HepG2 (cell line): ENCODE data around the gene SMOC1. TPM values are rescaled to one million over a fixed set of nuclear protein-coding genes. Genes with fewer than 3 reads are reported as not detected.

ENCODE experiments used
- ATAD3A ChIP-seq: sonication (generic); formaldehyde crosslinking; IDR thresholded peaks from 2 replicates; pipeline ENCODE4 v1.4.0; 2020; ENCODE audit warnings: missing genetic modification reagents
- BHLHE40 ChIP-seq: IDR thresholded peaks from 2 replicates; pipeline ENCODE4 v1.6.1; 2011; ENCODE audit warnings: low read length, improper control_type of control experiment
- BORCS8-MEF2B ChIP-seq: sonication (generic); formaldehyde crosslinking; IDR thresholded peaks from 2 replicates; pipeline ENCODE4 v1.8.0; 2022; ENCODE audit warnings: mild to moderate bottlenecking, missing genetic modification reagents
- E2F5 ChIP-seq: sonication (generic); formaldehyde crosslinking; conservative IDR thresholded peaks from 2 replicates; pipeline ENCODE4 v1.4.0; 2020; ENCODE audit warnings: missing genetic modification reagents
- ETV5 ChIP-seq: IDR thresholded peaks from 2 replicates; pipeline ENCODE4 v1.6.1; 2018; ENCODE audit warnings: missing biosample characterization, missing genetic modification reagents, inconsistent platforms, borderline replicate concordance
- GZF1 ChIP-seq: sonication (generic); formaldehyde crosslinking; IDR thresholded peaks from 2 replicates; pipeline ENCODE4 v1.5.1; 2020; ENCODE audit warnings: mild to moderate bottlenecking, missing genetic modification reagents
- KMT2A ChIP-seq: sonication (generic); formaldehyde crosslinking; IDR thresholded peaks from 2 replicates; pipeline ENCODE4 v1.4.0; 2020; ENCODE audit warnings: missing genetic modification reagents
- LCORL ChIP-seq, 2 experiments: fragments of 450-650 bp in 1 of 2; sonication (generic) in 1 of 2; formaldehyde crosslinking in 1 of 2; IDR thresholded peaks; 2 replicates each; pipeline versions ENCODE4 v1.5.0 to v1.6.1; 2017 to 2020; ENCODE audit warnings: antibody characterized with exemption in 1 of 2, missing genetic modification reagents in 1 of 2
- RXRA ChIP-seq: sonication (generic); formaldehyde crosslinking; IDR thresholded peaks from 2 replicates; pipeline ENCODE4 v1.5.1; 2020; ENCODE audit warnings: missing genetic modification reagents
- SALL1 ChIP-seq: sonication (generic); formaldehyde crosslinking; IDR thresholded peaks from 2 replicates; pipeline ENCODE4 v1.8.0; 2022; ENCODE audit warnings: mild to moderate bottlenecking, missing genetic modification reagents
- SMAD1 ChIP-seq: sonication (generic); formaldehyde crosslinking; IDR thresholded peaks from 2 replicates; pipeline ENCODE4 v1.4.0; 2020; ENCODE audit warnings: missing genetic modification reagents, low read depth, mild to moderate bottlenecking, borderline replicate concordance
- ZBTB21 ChIP-seq: sonication (generic); formaldehyde crosslinking; IDR thresholded peaks from 2 replicates; pipeline ENCODE4 v1.4.0; 2020; ENCODE audit warnings: missing genetic modification reagents
- ZBTB38 ChIP-seq: sonication (generic); formaldehyde crosslinking; IDR thresholded peaks from 2 replicates; pipeline ENCODE4 v1.5.1; 2020; ENCODE audit warnings: mild to moderate bottlenecking, missing genetic modification reagents
- ZNF354B ChIP-seq: sonication (generic); formaldehyde crosslinking; IDR thresholded peaks from 2 replicates; pipeline ENCODE4 v1.8.0; 2022; ENCODE audit warnings: mild to moderate bottlenecking, missing genetic modification reagents
- ZNF556 ChIP-seq: sonication (generic); formaldehyde crosslinking; IDR thresholded peaks from 2 replicates; pipeline ENCODE4 v1.4.0; 2020; ENCODE audit warnings: mild to moderate bottlenecking, missing genetic modification reagents, borderline replicate concordance
- ZNF878 ChIP-seq: sonication (generic); formaldehyde crosslinking; IDR thresholded peaks from 2 replicates; pipeline ENCODE4 v1.8.1; 2023; ENCODE audit warnings: mild to moderate bottlenecking, missing genetic modification reagents, moderate library complexity
- polyA plus RNA-seq, 8 experiments: library from polyadenylated mRNA; depleted of rRNA in 3 of 8; stranded (reverse) in 7 of 8; unstranded in 1 of 8; fragments of >200 nt; fragmentation: Illumina TruSeq in 4 of 8; extraction: Trizol in 4 of 8; gene quantifications; 2 replicates each; pipeline versions ENCODE4 v1.2.1 to v1.2.3, GENCODE V29; 2011 to 2016; ENCODE audit warnings: low read depth in 4 of 8, missing spikeins in 1 of 8, mixed read lengths in 1 of 8; ENCODE audit not compliant: insufficient read depth in 1 of 8
- total RNA-seq, 5 experiments: library from RNA; depleted of rRNA; stranded (reverse); fragments of >200 nt; fragmentation: Illumina TruSeq; extraction: Trizol; gene quantifications; 2 replicates each; pipeline ENCODE4 v1.2.3, GENCODE V29; 2016; ENCODE audit warnings: low read depth in 1 of 5
- TF ChIP-seq, protein P1 (sequence below): sonication (generic); formaldehyde crosslinking; conservative IDR thresholded peaks from 2 replicates; pipeline ENCODE4 v1.4.0; 2020; ENCODE audit warnings: mild to moderate bottlenecking, missing genetic modification reagents, moderate library complexity
- TF ChIP-seq, protein P2 (sequence below): sonication (generic); formaldehyde crosslinking; IDR thresholded peaks from 2 replicates; pipeline ENCODE4 v1.9.0; 2022; ENCODE audit warnings: low read depth, missing genetic modification reagents
- TF ChIP-seq, protein P3 (sequence below): sonication (generic); formaldehyde crosslinking; IDR thresholded peaks from 2 replicates; pipeline ENCODE4 v1.4.0; 2020; ENCODE audit warnings: missing genetic modification reagents, borderline replicate concordance

Gene SMOC1
- total and polyA plus RNA-seq, 2 of the 13 experiments (the other 11 are each of a cell fraction or from before 2014, with no cell fraction given) = 17.8 to 35.6 TPM

GRCh38 chr14:69863083-69863482 is 16.1 kb upstream of the SMOC1 start (continued):
- TF ChIP-seq ETV5 (CRISPR knock-in tag) = no peak
- TF ChIP-seq, protein P1, sequence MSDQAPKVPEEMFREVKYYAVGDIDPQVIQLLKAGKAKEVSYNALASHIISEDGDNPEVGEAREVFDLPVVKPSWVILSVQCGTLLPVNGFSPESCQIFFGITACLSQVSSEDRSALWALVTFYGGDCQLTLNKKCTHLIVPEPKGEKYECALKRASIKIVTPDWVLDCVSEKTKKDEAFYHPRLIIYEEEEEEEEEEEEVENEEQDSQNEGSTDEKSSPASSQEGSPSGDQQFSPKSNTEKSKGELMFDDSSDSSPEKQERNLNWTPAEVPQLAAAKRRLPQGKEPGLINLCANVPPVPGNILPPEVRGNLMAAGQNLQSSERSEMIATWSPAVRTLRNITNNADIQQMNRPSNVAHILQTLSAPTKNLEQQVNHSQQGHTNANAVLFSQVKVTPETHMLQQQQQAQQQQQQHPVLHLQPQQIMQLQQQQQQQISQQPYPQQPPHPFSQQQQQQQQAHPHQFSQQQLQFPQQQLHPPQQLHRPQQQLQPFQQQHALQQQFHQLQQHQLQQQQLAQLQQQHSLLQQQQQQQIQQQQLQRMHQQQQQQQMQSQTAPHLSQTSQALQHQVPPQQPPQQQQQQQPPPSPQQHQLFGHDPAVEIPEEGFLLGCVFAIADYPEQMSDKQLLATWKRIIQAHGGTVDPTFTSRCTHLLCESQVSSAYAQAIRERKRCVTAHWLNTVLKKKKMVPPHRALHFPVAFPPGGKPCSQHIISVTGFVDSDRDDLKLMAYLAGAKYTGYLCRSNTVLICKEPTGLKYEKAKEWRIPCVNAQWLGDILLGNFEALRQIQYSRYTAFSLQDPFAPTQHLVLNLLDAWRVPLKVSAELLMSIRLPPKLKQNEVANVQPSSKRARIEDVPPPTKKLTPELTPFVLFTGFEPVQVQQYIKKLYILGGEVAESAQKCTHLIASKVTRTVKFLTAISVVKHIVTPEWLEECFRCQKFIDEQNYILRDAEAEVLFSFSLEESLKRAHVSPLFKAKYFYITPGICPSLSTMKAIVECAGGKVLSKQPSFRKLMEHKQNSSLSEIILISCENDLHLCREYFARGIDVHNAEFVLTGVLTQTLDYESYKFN = peak; percentile 25; the same call in 1 of the 2 replicates
- no peak for TF ChIP-seq ZNF878 (CRISPR knock-in tag)
- TF ChIP-seq BORCS8-MEF2B (CRISPR knock-in tag) = peak; percentile 33; the same call in 1 of the 2 replicates
- no peak for TF ChIP-seq ATAD3A
- TF ChIP-seq KMT2A (CRISPR knock-in tag) = no peak
- peak; percentile 55 for TF ChIP-seq SALL1 (CRISPR knock-in tag)
- TF ChIP-seq GZF1 (CRISPR knock-in tag) = no peak
- TF ChIP-seq SMAD1 = no peak
- 0 out of 2 replicates have a peak, but pooled peaks have one; percentile 32 for TF ChIP-seq RXRA (CRISPR knock-in tag)
- no peak for TF ChIP-seq ZNF354B (CRISPR knock-in tag)
- TF ChIP-seq BHLHE40 = no peak
- no peak for TF ChIP-seq E2F5 (CRISPR knock-in tag)
- TF ChIP-seq, protein P2, sequence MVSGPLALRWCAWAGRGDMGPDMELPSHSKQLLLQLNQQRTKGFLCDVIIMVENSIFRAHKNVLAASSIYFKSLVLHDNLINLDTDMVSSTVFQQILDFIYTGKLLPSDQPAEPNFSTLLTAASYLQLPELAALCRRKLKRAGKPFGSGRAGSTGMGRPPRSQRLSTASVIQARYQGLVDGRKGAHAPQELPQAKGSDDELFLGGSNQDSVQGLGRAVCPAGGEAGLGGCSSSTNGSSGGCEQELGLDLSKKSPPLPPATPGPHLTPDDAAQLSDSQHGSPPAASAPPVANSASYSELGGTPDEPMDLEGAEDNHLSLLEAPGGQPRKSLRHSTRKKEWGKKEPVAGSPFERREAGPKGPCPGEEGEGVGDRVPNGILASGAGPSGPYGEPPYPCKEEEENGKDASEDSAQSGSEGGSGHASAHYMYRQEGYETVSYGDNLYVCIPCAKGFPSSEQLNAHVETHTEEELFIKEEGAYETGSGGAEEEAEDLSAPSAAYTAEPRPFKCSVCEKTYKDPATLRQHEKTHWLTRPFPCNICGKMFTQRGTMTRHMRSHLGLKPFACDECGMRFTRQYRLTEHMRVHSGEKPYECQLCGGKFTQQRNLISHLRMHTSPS (CRISPR knock-in tag) = peak; percentile 59; the same call in 1 of the 2 replicates
- TF ChIP-seq ZBTB21 (CRISPR knock-in tag) = no peak
- no peak for TF ChIP-seq LCORL (IDR thresholded peaks at IDR 0.05)
- peak; percentile 55; the same call in 1 of the 2 replicates for TF ChIP-seq LCORL (CRISPR knock-in tag; IDR thresholded peaks at IDR 0.05)
- TF ChIP-seq ZNF556 (CRISPR knock-in tag) = no peak
- TF ChIP-seq, protein P3, sequence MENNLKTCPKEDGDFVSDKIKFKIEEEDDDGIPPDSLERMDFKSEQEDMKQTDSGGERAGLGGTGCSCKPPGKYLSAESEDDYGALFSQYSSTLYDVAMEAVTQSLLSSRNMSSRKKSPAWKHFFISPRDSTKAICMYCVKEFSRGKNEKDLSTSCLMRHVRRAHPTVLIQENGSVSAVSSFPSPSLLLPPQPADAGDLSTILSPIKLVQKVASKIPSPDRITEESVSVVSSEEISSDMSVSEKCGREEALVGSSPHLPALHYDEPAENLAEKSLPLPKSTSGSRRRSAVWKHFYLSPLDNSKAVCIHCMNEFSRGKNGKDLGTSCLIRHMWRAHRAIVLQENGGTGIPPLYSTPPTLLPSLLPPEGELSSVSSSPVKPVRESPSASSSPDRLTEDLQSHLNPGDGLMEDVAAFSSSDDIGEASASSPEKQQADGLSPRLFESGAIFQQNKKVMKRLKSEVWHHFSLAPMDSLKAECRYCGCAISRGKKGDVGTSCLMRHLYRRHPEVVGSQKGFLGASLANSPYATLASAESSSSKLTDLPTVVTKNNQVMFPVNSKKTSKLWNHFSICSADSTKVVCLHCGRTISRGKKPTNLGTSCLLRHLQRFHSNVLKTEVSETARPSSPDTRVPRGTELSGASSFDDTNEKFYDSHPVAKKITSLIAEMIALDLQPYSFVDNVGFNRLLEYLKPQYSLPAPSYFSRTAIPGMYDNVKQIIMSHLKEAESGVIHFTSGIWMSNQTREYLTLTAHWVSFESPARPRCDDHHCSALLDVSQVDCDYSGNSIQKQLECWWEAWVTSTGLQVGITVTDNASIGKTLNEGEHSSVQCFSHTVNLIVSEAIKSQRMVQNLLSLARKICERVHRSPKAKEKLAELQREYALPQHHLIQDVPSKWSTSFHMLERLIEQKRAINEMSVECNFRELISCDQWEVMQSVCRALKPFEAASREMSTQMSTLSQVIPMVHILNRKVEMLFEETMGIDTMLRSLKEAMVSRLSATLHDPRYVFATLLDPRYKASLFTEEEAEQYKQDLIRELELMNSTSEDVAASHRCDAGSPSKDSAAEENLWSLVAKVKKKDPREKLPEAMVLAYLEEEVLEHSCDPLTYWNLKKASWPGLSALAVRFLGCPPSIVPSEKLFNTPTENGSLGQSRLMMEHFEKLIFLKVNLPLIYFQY (CRISPR knock-in tag) = no peak; the same call in 1 of the 2 replicates
- TF ChIP-seq ZBTB38 (CRISPR knock-in tag) = no peak
